T47D (cell line): ENCODE measurements around the gene CCDC197.

ENCODE experiments used
- DNase-seq, 2 experiments: peaks; one replicate each; pipeline versions ENCODE4 v3.0.0 to v3.0.0-alpha.2; 2011 to 2012; ENCODE audit warnings: low read depth in 1 of 2, low spot score in 1 of 2
- JUND ChIP-seq: IDR thresholded peaks from 2 replicates; pipeline ENCODE4 v1.6.1; 2012; ENCODE audit warnings: low read depth
- in situ Hi-C: cut with HindIII; loops from 2 replicates; pipeline ENCODE4 v1.10.0; 2016; ENCODE audit warnings: low sequenced_read_pairs, low pct_unique_long_range_greater_than_20kb

The CCDC197 gene

GRCh38 chr14:94050231-94050880, 53.3 kb downstream of the CCDC197 start:
- no peak for DNase-seq
- in situ Hi-C loops: no loop called here
- no peak for TF ChIP-seq JUND

- TF ChIP-seq JUND: no peak
- DNase-seq: peak in 1 of 2 experiments; percentile 59
- in situ Hi-C loops: no loop called here
Observed at GRCh38 chr14:94051115-94051514, 54.0 kb downstream of the CCDC197 start.

- in situ Hi-C loops: no loop called here
- no peak for TF ChIP-seq JUND
Observed at GRCh38 chr14:94051779-94052178, 54.7 kb downstream of the CCDC197 start.

GRCh38 chr14:94052199-94052598, 55.1 kb downstream of the CCDC197 start:
- no peak for TF ChIP-seq JUND
- in situ Hi-C loops: no loop called here
- DNase-seq: no peak

More at GRCh38 chr14:94051779-94052178, 54.7 kb downstream of the CCDC197 start:
- no peak for DNase-seq

GRCh38 chr14:94052662-94053061, 55.6 kb downstream of the CCDC197 start:
- DNase-seq: no peak
- in situ Hi-C loops: no loop called here
- TF ChIP-seq JUND: no peak

- TF ChIP-seq JUND: no peak
- in situ Hi-C loops: no loop called here
- no peak for DNase-seq
Observed at GRCh38 chr14:94054401-94054800, 57.3 kb downstream of the CCDC197 start.

GRCh38 chr14:94054936-94055335, 57.8 kb downstream of the CCDC197 start:
- no peak for TF ChIP-seq JUND
- in situ Hi-C loops: no loop called here
- no peak for DNase-seq

GRCh38 chr14:94056579-94057308, 59.6 kb downstream of the CCDC197 start:
- no peak for DNase-seq
- in situ Hi-C loops: no loop called here

GRCh38 chr14:94058128-94058673, 61.1 kb downstream of the CCDC197 start:
- DNase-seq: no peak
- TF ChIP-seq JUND: no peak
- in situ Hi-C loops: no loop called here

More at GRCh38 chr14:94056579-94057308, 59.6 kb downstream of the CCDC197 start:
- TF ChIP-seq JUND: no peak
